Measurements from ENCODE around the gene AUTS2.
"Not testable (repeated sequence)": the region's sequence is repeated elsewhere in the genome, so short reads cannot be mapped to it uniquely, and the experiment has no call there.

AUTS2 gene

DNA sequence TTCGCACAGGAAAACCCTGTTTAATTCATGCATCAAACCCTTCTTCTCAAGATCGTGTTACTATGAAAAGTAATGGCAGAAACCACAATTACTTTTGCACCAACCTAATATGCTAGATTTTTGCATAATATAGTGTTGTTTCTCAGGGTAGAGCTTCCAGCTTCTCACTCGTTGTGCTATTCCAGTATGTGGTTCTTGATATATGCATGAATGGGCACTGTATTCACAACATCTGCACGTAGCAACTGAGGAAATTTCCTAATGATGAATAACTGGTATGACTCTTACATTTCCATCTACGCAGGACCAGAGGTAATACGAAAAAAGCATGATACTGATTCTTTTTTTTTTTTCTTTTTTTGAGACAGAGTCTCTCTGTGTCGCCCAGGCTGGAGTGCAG, 1207.1 kb downstream of the AUTS2 start:
- ChIA-PET POLR2A (no interaction called here), CTCF (no interaction called here)
- TF ChIP-seq CTCF (IDR thresholded peaks at IDR 0.05; ENCODE audit: insufficient read depth, low read length, missing control alignments) = no peak
- no peak for DNase-seq (ENCODE audit: low read depth, low spot score)
- H3K4me3 ChIP-seq (ENCODE audit: low read depth, low read length) = no peak overlapping the region

GRCh38 chr7:70807650-70808049, 1209.4 kb downstream of the AUTS2 start:
- CTCF ChIA-PET = no interaction called here
- POLR2A ChIA-PET = no interaction called here
- no peak for DNase-seq (ENCODE audit: low read depth, low spot score)
- H3K4me3 ChIP-seq (ENCODE audit: low read depth, low read length) = no peak overlapping the region
- no peak for TF ChIP-seq CTCF (IDR thresholded peaks at IDR 0.05; ENCODE audit: insufficient read depth, low read length, missing control alignments)

- DNase-seq (ENCODE audit: low read depth, low spot score) = no peak
- no peak overlapping the region for H3K4me3 ChIP-seq (ENCODE audit: low read depth, low read length)
- ChIA-PET CTCF (interaction anchor here (1.4 kb wide), 1 partner anchor 49 kb away, joined by 3 read pairs; no protein-coding TSS in a partner anchor), POLR2A (no interaction called here)
- no peak for TF ChIP-seq CTCF (IDR thresholded peaks at IDR 0.05; ENCODE audit: insufficient read depth, low read length, missing control alignments)
These were observed 1210.6 kb downstream of the AUTS2 start for GRCh38 chr7:70808876-70809275.

GRCh38 chr7:70810558-70811139, 1212.4 kb downstream of the AUTS2 start:
- no peak for DNase-seq (ENCODE audit: low read depth, low spot score)
- ChIA-PET CTCF (no interaction called here), POLR2A (no interaction called here)
- TF ChIP-seq CTCF (IDR thresholded peaks at IDR 0.05; ENCODE audit: insufficient read depth, low read length, missing control alignments) = no peak
- H3K4me3 ChIP-seq (ENCODE audit: low read depth, low read length) = no peak overlapping the region

DNA sequence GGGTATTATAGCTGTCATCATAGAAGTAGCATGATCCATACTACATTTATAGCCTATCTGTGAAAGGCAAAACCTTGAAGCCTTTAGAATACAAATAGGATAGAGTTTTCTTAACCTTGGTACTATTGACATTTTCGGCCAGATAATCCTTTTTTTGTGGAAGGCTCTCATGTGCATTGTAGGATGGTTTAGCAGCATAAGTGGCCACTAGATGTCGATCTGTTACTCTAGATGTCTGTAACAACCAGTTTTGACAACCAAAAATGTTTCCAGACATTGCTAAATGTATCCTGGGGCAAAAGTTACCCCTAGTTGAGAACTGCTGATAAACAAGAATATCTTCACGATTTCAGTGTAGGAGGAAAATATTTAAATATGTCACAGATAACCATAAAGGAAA, 1214.2 kb downstream of the AUTS2 start:
- ChIA-PET POLR2A (no interaction called here), CTCF (no interaction called here)
- no peak overlapping the region for H3K4me3 ChIP-seq (ENCODE audit: low read depth, low read length)
- no peak for DNase-seq (ENCODE audit: low read depth, low spot score)
- peak; percentile 24 for TF ChIP-seq CTCF (IDR thresholded peaks at IDR 0.05; ENCODE audit: insufficient read depth, low read length, missing control alignments)

DNA sequence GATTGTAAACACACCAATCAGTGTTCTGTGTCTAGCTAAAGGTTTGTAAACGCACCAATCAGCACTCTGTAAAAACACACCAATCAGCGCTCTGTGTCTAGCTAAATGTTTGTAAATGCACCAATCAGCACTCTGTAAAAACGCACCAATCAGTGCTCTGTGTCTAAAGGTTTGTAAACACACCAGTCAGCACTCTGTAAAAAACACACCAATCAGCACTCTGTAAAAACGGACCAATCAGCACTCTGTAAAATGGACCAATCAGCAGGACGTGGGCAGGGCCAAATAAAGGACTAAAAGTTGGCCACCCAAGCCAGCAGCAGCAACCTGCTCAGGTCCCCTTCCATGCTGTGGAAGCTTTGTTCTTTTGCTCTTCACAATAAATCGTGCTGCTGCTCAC, 1224.2 kb downstream of the AUTS2 start:
- H3K4me3 ChIP-seq (ENCODE audit: low read depth, low read length); POLR2A ChIA-PET; DNase-seq (ENCODE audit: low read depth, low spot score): not testable (repeated sequence)
- CTCF ChIA-PET = interaction anchor here (1.5 kb wide), 1 partner anchor 911 kb away, joined by 5 read pairs; no protein-coding TSS in a partner anchor
